GM23338 (cell line): ENCODE measurements around the gene ROBO3.

Experiments
- CREB1 ChIP-seq: fragments of 250-450 bp; sonication (Bioruptor Pico); IDR thresholded peaks from 2 replicates; pipeline ENCODE4 v1.5.0; 2020; ENCODE audit warnings: low read depth, mild to moderate bottlenecking, moderate library complexity
- EZH2 ChIP-seq: fragments of 200-600 bp; sonication (generic); IDR thresholded peaks from one replicate; pipeline ENCODE4 v1.8.0; 2017; ENCODE audit warnings: antibody characterized with exemption, mild to moderate bottlenecking, low read depth; ENCODE audit not compliant: unreplicated experiment
- EZH2phosphoT487 ChIP-seq: fragments of 200-600 bp; sonication (generic); IDR thresholded peaks from one replicate; pipeline ENCODE4 v1.8.1; 2018; ENCODE audit warnings: antibody characterized with exemption; ENCODE audit not compliant: unreplicated experiment
- JUNB ChIP-seq: IDR thresholded peaks from one replicate; pipeline ENCODE4 v1.6.1; 2016; ENCODE audit warnings: antibody characterized with exemption; ENCODE audit not compliant: unreplicated experiment
- NANOG ChIP-seq: IDR thresholded peaks from 2 replicates; pipeline ENCODE4 v1.6.1; 2016; ENCODE audit warnings: antibody characterized with exemption, borderline replicate concordance
- POLR2AphosphoS5 ChIP-seq: IDR thresholded peaks from 2 replicates; pipeline ENCODE4 v1.6.1; 2016; ENCODE audit warnings: antibody characterized with exemption, low read depth
- ZNF114 ChIP-seq: fragments of 250-450 bp; sonication (Bioruptor Pico); IDR thresholded peaks from 2 replicates; pipeline ENCODE4 v1.5.0; 2020; ENCODE audit warnings: mild to moderate bottlenecking, moderate library complexity
- ZNF331 ChIP-seq: fragments of 250-450 bp; sonication (Bioruptor Pico); IDR thresholded peaks from 2 replicates; pipeline ENCODE4 v1.5.0; 2020; ENCODE audit warnings: low read depth, mild to moderate bottlenecking, moderate library complexity
- TF ChIP-seq, protein P1 (sequence below), 2 experiments: fragments of 200-600 bp in 1 of 2; sonication (generic) in 1 of 2; conservative IDR thresholded peaks; 2 replicates each; pipeline versions ENCODE4 v1.5.1 to v1.6.1; 2016 to 2017; ENCODE audit warnings: antibody characterized with exemption in 2 of 2, low read depth in 2 of 2, mild to moderate bottlenecking in 2 of 2, moderate library complexity in 1 of 2
- TF ChIP-seq, protein P2 (sequence below): IDR thresholded peaks from one replicate; pipeline ENCODE4 v1.6.1; 2018; ENCODE audit warnings: antibody characterized with exemption; ENCODE audit not compliant: unreplicated experiment
- TF ChIP-seq, protein P3 (sequence below): IDR thresholded peaks from 2 replicates; pipeline ENCODE4 v1.6.1; 2016; ENCODE audit warnings: antibody characterized with exemption

DNA sequence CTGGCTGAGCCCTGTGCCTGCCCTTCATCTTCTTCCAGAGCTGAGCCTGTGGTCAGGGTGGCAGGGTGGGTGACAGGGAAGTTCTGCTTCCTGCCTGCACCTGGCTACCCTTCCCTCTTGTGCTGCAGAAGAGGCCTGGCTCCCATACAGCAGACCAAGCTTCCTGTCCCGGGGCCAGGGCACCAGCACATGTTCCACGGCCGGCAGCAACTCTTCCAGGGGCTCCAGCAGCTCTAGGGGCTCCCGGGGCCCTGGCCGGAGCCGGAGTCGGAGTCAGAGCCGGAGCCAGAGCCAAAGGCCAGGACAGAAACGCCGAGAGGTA is 15.0 kb downstream of the ROBO3 start:
- TF ChIP-seq EZH2phosphoT487 (no peak), POLR2AphosphoS5 (no peak), ZNF114 (CRISPR knock-in tag) (no peak), EZH2 (no peak), NANOG (no peak), CREB1 (CRISPR knock-in tag) (no peak), JUNB (no peak), ZNF331 (no peak)
- TF ChIP-seq, protein P1, sequence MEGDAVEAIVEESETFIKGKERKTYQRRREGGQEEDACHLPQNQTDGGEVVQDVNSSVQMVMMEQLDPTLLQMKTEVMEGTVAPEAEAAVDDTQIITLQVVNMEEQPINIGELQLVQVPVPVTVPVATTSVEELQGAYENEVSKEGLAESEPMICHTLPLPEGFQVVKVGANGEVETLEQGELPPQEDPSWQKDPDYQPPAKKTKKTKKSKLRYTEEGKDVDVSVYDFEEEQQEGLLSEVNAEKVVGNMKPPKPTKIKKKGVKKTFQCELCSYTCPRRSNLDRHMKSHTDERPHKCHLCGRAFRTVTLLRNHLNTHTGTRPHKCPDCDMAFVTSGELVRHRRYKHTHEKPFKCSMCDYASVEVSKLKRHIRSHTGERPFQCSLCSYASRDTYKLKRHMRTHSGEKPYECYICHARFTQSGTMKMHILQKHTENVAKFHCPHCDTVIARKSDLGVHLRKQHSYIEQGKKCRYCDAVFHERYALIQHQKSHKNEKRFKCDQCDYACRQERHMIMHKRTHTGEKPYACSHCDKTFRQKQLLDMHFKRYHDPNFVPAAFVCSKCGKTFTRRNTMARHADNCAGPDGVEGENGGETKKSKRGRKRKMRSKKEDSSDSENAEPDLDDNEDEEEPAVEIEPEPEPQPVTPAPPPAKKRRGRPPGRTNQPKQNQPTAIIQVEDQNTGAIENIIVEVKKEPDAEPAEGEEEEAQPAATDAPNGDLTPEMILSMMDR (conservative IDR thresholded peaks at IDR 0.05; ENCODE audit: low read depth in 2 of 2) = no peak
- TF ChIP-seq, protein P2, sequence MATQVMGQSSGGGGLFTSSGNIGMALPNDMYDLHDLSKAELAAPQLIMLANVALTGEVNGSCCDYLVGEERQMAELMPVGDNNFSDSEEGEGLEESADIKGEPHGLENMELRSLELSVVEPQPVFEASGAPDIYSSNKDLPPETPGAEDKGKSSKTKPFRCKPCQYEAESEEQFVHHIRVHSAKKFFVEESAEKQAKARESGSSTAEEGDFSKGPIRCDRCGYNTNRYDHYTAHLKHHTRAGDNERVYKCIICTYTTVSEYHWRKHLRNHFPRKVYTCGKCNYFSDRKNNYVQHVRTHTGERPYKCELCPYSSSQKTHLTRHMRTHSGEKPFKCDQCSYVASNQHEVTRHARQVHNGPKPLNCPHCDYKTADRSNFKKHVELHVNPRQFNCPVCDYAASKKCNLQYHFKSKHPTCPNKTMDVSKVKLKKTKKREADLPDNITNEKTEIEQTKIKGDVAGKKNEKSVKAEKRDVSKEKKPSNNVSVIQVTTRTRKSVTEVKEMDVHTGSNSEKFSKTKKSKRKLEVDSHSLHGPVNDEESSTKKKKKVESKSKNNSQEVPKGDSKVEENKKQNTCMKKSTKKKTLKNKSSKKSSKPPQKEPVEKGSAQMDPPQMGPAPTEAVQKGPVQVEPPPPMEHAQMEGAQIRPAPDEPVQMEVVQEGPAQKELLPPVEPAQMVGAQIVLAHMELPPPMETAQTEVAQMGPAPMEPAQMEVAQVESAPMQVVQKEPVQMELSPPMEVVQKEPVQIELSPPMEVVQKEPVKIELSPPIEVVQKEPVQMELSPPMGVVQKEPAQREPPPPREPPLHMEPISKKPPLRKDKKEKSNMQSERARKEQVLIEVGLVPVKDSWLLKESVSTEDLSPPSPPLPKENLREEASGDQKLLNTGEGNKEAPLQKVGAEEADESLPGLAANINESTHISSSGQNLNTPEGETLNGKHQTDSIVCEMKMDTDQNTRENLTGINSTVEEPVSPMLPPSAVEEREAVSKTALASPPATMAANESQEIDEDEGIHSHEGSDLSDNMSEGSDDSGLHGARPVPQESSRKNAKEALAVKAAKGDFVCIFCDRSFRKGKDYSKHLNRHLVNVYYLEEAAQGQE = no peak
- TF ChIP-seq, protein P3, sequence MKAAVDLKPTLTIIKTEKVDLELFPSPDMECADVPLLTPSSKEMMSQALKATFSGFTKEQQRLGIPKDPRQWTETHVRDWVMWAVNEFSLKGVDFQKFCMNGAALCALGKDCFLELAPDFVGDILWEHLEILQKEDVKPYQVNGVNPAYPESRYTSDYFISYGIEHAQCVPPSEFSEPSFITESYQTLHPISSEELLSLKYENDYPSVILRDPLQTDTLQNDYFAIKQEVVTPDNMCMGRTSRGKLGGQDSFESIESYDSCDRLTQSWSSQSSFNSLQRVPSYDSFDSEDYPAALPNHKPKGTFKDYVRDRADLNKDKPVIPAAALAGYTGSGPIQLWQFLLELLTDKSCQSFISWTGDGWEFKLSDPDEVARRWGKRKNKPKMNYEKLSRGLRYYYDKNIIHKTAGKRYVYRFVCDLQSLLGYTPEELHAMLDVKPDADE = no peak
